ENCODE measurements around the gene SPTBN4. TPM values are rescaled to one million over a fixed set of nuclear protein-coding genes. Genes with fewer than 3 reads are reported as not detected.
"Not testable (repeated sequence)": the region's sequence is repeated elsewhere in the genome, so short reads cannot be mapped to it uniquely, and the experiment has no call there.

The SPTBN4 gene
- total RNA-seq, 1 experiment from 2014 or later: 4.5 TPM

DNA sequence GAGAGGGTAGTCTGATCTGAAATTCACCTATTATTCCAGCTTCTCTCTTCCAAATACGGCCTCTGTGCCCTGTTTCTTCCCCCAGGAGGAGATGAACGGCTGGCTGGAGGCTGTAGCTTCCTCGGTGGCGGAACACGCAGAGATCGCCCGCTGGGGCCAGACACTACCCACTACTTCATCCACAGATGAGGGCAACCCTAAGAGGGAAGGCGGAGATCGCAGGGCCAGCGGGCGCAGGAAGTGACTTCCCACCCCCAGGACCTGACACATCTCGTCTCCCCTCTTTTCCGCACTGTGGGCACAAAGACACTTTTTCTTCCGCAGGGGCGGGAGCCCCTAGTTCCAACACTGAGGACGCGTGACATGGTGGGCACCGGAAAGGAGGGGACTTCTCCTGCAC is 108.5 kb downstream of the SPTBN4 start:
- in situ Hi-C loops (cut with HindIII; ENCODE audit: low sequenced_read_pairs): no loop called here
- DNase-seq (ENCODE audit: low spot score): no peak

DNA sequence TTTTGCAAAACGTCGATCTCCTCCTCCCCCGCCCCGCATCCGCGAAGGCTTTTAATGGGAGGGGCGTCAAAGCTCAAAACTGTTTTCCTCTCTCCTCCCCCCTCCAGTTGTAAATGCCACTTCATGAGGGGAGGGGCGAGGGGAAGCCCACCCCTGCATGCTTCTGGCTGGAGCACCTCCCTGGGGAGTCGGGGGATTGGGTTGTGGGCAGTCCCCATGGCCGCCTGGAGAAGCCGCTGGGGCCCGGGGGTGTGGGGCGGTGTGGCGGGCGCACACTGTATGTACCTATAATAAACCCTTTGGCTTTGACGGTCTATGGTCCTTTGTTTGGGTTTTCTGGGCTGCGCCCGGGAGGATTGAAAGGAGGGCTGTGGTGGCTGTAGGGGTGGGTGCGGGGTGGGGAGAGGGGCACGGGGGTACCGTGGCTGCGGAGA is 109.4 kb downstream of the SPTBN4 start:
- no peak for DNase-seq (ENCODE audit: low spot score)
- in situ Hi-C loops (cut with HindIII; ENCODE audit: low sequenced_read_pairs): no loop called here

DNA sequence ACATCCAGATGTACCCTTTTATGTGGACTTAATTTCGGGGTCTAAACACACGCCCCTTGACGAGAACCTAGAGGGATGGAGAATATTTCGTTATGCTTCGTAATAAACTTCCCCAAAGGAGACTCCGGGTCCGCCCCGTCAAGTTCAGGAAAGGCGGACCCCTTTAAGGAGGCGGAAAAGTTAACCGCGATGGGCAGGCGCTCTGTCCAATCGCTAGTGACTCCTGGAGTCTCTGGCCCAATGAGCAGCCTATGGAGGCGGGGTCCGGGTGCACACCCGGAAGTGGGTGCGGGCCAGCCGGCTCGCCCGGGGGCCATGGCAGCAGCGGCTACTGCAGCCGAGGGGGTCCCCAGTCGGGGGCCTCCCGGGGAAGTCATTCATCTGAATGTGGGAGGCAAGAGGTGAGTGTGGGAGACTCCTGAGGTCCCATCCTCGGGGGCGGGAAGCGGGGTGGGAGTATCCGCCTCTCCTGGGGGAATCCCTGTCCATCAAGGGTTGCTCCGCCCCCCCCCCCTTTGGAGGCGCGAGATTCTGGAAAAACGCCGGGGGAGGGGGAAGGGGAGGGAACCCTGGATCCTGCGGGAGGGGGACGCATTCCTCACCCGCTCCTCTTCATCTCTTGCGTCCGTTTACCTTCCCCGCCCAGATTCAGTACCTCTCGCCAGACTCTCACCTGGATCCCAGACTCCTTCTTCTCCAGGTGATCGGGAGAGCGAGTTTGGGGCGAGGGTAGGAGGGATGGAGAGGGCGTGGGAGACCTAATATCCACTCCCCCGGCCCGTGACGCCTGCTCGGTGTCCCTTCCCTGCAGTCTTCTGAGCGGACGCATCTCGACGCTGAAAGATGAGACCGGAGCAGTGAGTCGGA is 110.0 kb downstream of the SPTBN4 start, which contains the start of gene SHKBP1:
Gene SHKBP1 (plus strand): TSS at position 289 of the 867 bp plus-strand sequence. CDS start 27 bp downstream, at position 316.
- in situ Hi-C loops (cut with HindIII; ENCODE audit: low sequenced_read_pairs): no loop called here
- DNase-seq (ENCODE audit: low spot score): peak; percentile 92

GRCh38 chr19:40578442-40578908 is 111.7 kb downstream of the SPTBN4 start:
- in situ Hi-C loops (cut with HindIII; ENCODE audit: low sequenced_read_pairs): no loop called here
- DNase-seq (ENCODE audit: low spot score): peak; percentile 72

- in situ Hi-C loops (cut with HindIII; ENCODE audit: low sequenced_read_pairs): no loop called here
- no peak for DNase-seq (ENCODE audit: low spot score)
These were observed 113.8 kb downstream of the SPTBN4 start for GRCh38 chr19:40580619-40581018.

DNA sequence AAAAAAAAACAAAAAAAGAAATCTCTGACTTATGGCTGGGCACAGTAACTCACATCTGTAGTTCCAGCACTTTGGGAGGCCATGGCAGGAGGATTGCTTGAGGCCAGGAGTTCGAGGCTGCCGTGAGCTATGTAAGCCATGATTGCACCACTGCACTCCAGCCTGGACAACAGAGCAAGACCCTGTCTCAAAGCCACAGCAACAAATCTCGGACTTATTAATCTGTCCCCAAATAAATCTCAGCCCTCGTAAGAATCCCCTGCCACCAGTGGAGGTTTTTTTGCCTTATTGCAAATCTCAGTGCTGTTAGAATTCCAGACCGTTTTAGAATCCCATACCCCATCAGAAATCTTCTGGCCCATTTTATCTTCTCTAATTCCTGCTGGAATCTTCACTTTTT is 114.7 kb downstream of the SPTBN4 start:
- in situ Hi-C loops (cut with HindIII; ENCODE audit: low sequenced_read_pairs): no loop called here
- no peak for DNase-seq (ENCODE audit: low spot score)

- in situ Hi-C loops (cut with HindIII; ENCODE audit: low sequenced_read_pairs): no loop called here
These were observed 115.7 kb downstream of the SPTBN4 start for GRCh38 chr19:40582467-40582866.

GRCh38 chr19:40583283-40583682 is 116.5 kb downstream of the SPTBN4 start:
- DNase-seq (ENCODE audit: low spot score): no peak
- in situ Hi-C loops (cut with HindIII; ENCODE audit: low sequenced_read_pairs): no loop called here

More at GRCh38 chr19:40582467-40582866, 115.7 kb downstream of the SPTBN4 start:
- no peak for DNase-seq (ENCODE audit: low spot score)

- DNase-seq (ENCODE audit: low spot score): no peak
- in situ Hi-C loops (cut with HindIII; ENCODE audit: low sequenced_read_pairs): no loop called here
These were observed 117.2 kb downstream of the SPTBN4 start for GRCh38 chr19:40584007-40584406.

DNA sequence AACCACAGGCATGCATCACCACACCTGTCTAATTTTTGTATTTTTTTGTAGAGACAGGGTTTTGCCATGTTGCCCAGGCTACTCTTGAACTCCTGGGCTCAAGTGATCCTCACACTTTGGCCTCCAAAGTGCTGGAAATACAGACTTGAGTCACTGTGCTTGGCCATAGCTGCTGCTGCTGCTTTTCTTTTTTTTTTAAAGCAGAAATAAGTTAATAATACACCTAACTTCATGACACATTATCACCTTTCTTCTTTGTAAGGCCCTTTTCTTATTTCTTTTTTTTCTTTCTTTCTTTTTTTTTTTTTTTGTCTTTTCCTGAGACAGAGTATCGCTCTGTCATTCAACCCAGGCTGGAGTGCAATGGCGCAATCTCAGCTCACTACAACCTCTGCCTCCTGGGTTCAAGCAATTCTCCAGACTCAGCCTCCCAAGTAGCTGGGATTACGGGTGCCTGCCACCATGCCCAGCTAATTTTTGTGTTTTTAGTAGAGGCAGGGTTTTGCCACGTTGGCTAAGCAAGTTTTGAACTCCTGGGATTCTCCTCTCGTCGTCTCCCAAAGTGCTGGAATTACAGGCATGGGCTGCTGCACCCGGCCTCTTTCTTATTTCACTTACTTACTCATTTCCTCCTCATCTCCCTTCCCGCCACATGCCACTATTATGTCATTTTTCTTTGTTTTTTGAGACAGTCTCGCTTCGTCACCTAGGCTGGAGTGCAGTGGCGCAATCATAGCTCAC is 118.6 kb downstream of the SPTBN4 start:
- in situ Hi-C loops (cut with HindIII; ENCODE audit: low sequenced_read_pairs): no loop called here
- DNase-seq (ENCODE audit: low spot score): no peak

DNA sequence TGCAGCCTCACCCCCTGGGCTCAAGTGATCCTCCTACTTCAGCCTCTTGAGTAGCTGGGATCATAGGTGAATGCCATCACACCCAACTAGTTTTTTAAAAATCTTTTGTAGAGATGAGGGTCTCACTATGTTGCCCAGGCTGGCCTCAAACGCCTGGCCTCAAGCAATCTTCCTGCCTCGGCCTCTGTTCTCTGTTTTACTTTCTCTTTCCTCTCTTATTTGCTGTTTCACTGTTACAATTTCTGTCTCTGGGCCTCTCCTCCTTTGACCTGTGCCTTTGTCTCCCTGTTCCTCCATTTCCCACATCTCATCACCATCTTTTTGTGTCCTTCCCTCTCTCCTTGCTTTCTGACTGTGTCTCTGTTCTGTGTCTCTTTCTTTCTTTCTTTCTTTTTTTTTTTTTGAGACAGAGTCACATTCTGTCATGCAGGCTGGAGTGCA is 119.2 kb downstream of the SPTBN4 start:
- in situ Hi-C loops (cut with HindIII; ENCODE audit: low sequenced_read_pairs): no loop called here

DNA sequence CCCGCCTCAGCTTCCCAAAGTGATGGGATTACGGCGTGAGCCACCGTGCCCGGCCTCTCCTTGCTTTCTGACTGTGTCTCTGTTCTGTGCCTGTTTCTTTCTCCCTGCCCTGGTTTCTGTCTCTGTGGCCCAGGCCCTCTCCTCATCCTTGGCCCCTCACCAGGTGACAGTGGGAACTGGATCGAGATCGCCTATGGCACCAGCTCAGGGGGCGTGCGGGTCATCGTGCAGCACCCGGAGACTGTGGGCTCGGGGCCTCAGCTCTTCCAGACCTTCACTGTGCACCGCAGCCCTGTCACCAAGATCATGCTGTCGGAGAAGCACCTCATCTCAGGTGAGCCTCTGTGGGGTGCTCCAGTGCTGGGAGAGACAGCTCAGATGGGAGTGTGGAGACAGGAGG is 119.8 kb downstream of the SPTBN4 start:
- in situ Hi-C loops (cut with HindIII; ENCODE audit: low sequenced_read_pairs): no loop called here
- DNase-seq (ENCODE audit: low spot score): no peak

More for the DNA sequence above, 119.2 kb downstream of the SPTBN4 start:
- DNase-seq (ENCODE audit: low spot score): no peak

GRCh38 chr19:40588110-40588854 is 121.5 kb downstream of the SPTBN4 start:
- in situ Hi-C loops (cut with HindIII; ENCODE audit: low sequenced_read_pairs): no loop called here
- DNase-seq (ENCODE audit: low spot score): no peak

GRCh38 chr19:40588926-40589569 is 122.2 kb downstream of the SPTBN4 start:
- DNase-seq (ENCODE audit: low spot score): no peak
- in situ Hi-C loops (cut with HindIII; ENCODE audit: low sequenced_read_pairs): no loop called here

DNA sequence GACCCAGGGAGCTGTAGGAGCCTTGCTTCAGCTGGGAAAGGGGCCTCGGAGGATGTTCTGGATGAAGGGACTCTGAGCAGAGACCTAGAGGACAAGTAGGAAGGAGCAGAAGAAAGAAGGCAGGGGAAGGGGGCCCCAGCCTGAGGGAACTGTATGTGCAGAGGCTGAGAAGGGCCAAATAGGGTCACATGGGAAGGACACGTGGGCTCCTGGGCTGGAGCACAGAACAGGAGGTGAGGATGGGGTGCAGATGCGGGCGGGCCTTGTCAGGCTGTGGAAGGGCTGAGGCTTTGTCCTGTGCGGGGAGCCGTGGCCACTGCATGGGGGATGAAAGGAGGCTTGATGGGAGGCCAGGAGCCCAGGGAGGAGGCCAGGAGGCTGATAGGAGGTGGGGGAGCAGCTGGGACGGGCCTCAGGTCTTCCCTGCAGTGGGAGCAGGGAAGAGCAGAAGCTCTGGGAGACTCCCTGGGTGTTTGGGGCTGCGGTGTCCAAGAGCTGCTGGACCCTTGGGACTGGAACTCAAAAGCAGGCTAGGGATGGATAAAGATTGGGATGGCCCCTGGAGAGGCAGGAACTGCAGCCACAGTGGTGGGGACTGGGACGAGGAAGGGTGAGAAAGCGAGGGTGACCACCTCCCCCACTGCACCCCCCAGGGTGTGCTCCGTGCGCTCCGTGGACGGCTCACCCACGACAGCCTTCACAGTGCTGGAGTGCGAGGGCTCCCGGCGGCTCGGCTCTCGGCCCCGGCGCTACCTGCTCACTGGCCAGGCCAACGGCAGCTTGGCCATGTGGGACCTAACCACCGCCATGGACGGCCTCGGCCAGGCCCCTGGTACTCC is 123.0 kb downstream of the SPTBN4 start:
- in situ Hi-C loops (cut with HindIII; ENCODE audit: low sequenced_read_pairs): no loop called here
- DNase-seq (ENCODE audit: low spot score): no peak

- DNase-seq (ENCODE audit: low spot score): no peak
- in situ Hi-C loops (cut with HindIII; ENCODE audit: low sequenced_read_pairs): no loop called here
These were observed 123.9 kb downstream of the SPTBN4 start for GRCh38 chr19:40590464-40591265.

DNA sequence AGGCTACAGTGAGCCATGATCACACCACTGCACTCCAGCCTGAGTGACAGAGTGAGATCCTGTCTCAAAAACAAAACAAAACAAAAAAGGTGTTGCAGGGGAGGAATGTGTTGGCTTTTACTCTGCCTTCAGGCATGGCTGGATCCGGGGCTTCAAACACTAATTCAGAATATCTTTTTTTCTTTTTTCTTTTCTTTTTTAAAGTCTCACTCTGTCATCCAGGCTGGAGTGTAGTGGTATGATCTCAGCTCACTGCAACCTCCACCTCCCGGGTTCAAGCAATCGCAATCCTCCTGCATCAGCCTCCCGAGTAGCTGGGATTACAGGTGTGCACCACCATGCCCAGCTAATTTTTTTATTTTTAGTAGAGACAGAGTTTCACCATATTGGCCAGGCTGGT is 124.9 kb downstream of the SPTBN4 start:
- in situ Hi-C loops (cut with HindIII; ENCODE audit: low sequenced_read_pairs); DNase-seq (ENCODE audit: low spot score): not testable (repeated sequence)

Data from G401 (cell line).